ENCODE measurements around the gene PTPRO.

Gene PTPRO

GRCh38 chr12:15547063-15547462 is 224.8 kb downstream of the PTPRO start:
- no peak overlapping the region for H3K4me3 ChIP-seq (ENCODE audit: low read depth, low read length)

GRCh38 chr12:15547691-15548090 is 225.4 kb downstream of the PTPRO start:
- no peak for TF ChIP-seq MYC (IDR thresholded peaks at IDR 0.05; ENCODE audit: low read depth, low read length)
- no peak for TF ChIP-seq MAX (IDR thresholded peaks at IDR 0.05; ENCODE audit: low read depth, low read length)
- no peak for TF ChIP-seq POLR2A (IDR thresholded peaks at IDR 0.05; ENCODE audit: extremely low read depth, insufficient read length)
- no peak for TF ChIP-seq CTCF (IDR thresholded peaks at IDR 0.05; ENCODE audit: low read depth, low read length)
- no peak overlapping the region for H3K4me3 ChIP-seq (ENCODE audit: low read depth, low read length)
- peak; percentile 16 for DNase-seq (ENCODE audit: low read depth)

More at GRCh38 chr12:15547063-15547462, 224.8 kb downstream of the PTPRO start:
- DNase-seq (ENCODE audit: low read depth) = no peak
- TF ChIP-seq MYC (IDR thresholded peaks at IDR 0.05; ENCODE audit: low read depth, low read length) (no peak), CTCF (IDR thresholded peaks at IDR 0.05; ENCODE audit: low read depth, low read length) (no peak), MAX (IDR thresholded peaks at IDR 0.05; ENCODE audit: low read depth, low read length) (no peak), POLR2A (IDR thresholded peaks at IDR 0.05; ENCODE audit: extremely low read depth, insufficient read length) (no peak)

GRCh38 chr12:15550793-15551192 is 228.5 kb downstream of the PTPRO start:
- no peak for TF ChIP-seq POLR2A (IDR thresholded peaks at IDR 0.05; ENCODE audit: extremely low read depth, insufficient read length)
- TF ChIP-seq MAX (IDR thresholded peaks at IDR 0.05; ENCODE audit: low read depth, low read length) = no peak
- no peak for TF ChIP-seq CTCF (IDR thresholded peaks at IDR 0.05; ENCODE audit: low read depth, low read length)
- no peak for TF ChIP-seq MYC (IDR thresholded peaks at IDR 0.05; ENCODE audit: low read depth, low read length)
- no peak for DNase-seq (ENCODE audit: low read depth)
- no peak overlapping the region for H3K4me3 ChIP-seq (ENCODE audit: low read depth, low read length)

GRCh38 chr12:15555446-15555845 is 233.1 kb downstream of the PTPRO start:
- TF ChIP-seq MYC (IDR thresholded peaks at IDR 0.05; ENCODE audit: low read depth, low read length) (no peak), POLR2A (IDR thresholded peaks at IDR 0.05; ENCODE audit: extremely low read depth, insufficient read length) (no peak), CTCF (IDR thresholded peaks at IDR 0.05; ENCODE audit: low read depth, low read length) (no peak), MAX (IDR thresholded peaks at IDR 0.05; ENCODE audit: low read depth, low read length) (no peak)
- no peak for DNase-seq (ENCODE audit: low read depth)
- H3K4me3 ChIP-seq (ENCODE audit: low read depth, low read length) = no peak overlapping the region

GRCh38 chr12:15556411-15557102 is 234.2 kb downstream of the PTPRO start:
- DNase-seq (ENCODE audit: low read depth) = no peak
- TF ChIP-seq MYC (IDR thresholded peaks at IDR 0.05; ENCODE audit: low read depth, low read length) = no peak
- TF ChIP-seq CTCF (IDR thresholded peaks at IDR 0.05; ENCODE audit: low read depth, low read length) = no peak
- no peak for TF ChIP-seq MAX (IDR thresholded peaks at IDR 0.05; ENCODE audit: low read depth, low read length)
- H3K4me3 ChIP-seq (ENCODE audit: low read depth, low read length) = no peak overlapping the region

Data from NB4 (cell line).